K562 (cell line): ENCODE measurements around the gene MOCOS. TPM values are rescaled to one million over a fixed set of nuclear protein-coding genes. Genes with fewer than 3 reads are reported as not detected.

ENCODE experiments used
- CBFA2T2 ChIP-seq: fragments of 450-650 bp; conservative IDR thresholded peaks from 2 replicates; pipeline ENCODE4 v1.6.1; 2017; ENCODE audit warnings: mild to moderate bottlenecking
- L3MBTL2 ChIP-seq: fragments of 450-650 bp; IDR thresholded peaks from 2 replicates; pipeline ENCODE4 v1.6.1; 2016; ENCODE audit warnings: mild to moderate bottlenecking, moderate library complexity
- RBBP5 ChIP-seq: fragments of 200-600 bp; sonication (generic); IDR thresholded peaks from 2 replicates; pipeline ENCODE4 v1.6.1; 2012; ENCODE audit warnings: borderline replicate concordance, mild to moderate bottlenecking, low read length, control low read depth, inconsistent platforms; ENCODE audit not compliant: insufficient read depth, poor library complexity, severe bottlenecking
- RBM39 ChIP-seq: fragments of 200-400 bp; formaldehyde crosslinking; optimal IDR thresholded peaks from 2 replicates; pipeline ENCODE3; 2018; ENCODE audit warnings: low read depth, low read length
- RCOR1 ChIP-seq, 2 experiments: IDR thresholded peaks; 2 replicates each; pipeline ENCODE4 v1.6.1; 2012; ENCODE audit warnings: low read depth in 2 of 2, low read length in 2 of 2, borderline replicate concordance in 1 of 2, improper control_type of control experiment in 1 of 2
- RERE ChIP-seq: sonication (generic); formaldehyde crosslinking; IDR thresholded peaks from 2 replicates; pipeline ENCODE4 v1.8.0; 2023; ENCODE audit warnings: missing genetic modification reagents, mild to moderate bottlenecking, borderline replicate concordance
- SMARCE1 ChIP-seq: fragments of 450-650 bp; IDR thresholded peaks from 2 replicates; pipeline ENCODE4 v1.7.1; 2016; ENCODE audit warnings: mild to moderate bottlenecking
- SNIP1 ChIP-seq: fragments of 450-650 bp; IDR thresholded peaks from 2 replicates; pipeline ENCODE4 v1.7.1; 2017; ENCODE audit warnings: low read depth, mild to moderate bottlenecking
- TCF3 ChIP-seq: sonication (generic); formaldehyde crosslinking; IDR thresholded peaks from 2 replicates; pipeline ENCODE4 v1.4.0; 2020; ENCODE audit warnings: mild to moderate bottlenecking, missing genetic modification reagents
- UBTF ChIP-seq, 2 experiments: IDR thresholded peaks; 2 replicates each; pipeline ENCODE4 v1.6.1; 2012; ENCODE audit warnings: improper control_type of control experiment in 2 of 2, low read depth in 2 of 2, low read length in 2 of 2, borderline replicate concordance in 1 of 2
- USF1 ChIP-seq: sonication (generic); formaldehyde crosslinking; IDR thresholded peaks from 2 replicates; pipeline ENCODE4 v1.9.0; 2022; ENCODE audit warnings: mild to moderate bottlenecking, missing genetic modification reagents
- XRCC3 ChIP-seq: fragments of 450-650 bp; IDR thresholded peaks from 2 replicates; pipeline ENCODE4 v1.6.1; 2017; ENCODE audit warnings: mild to moderate bottlenecking, moderate library complexity
- polyA plus RNA-seq, 8 experiments: library from polyadenylated mRNA; depleted of rRNA in 4 of 8; stranded (reverse) in 5 of 8; unstranded in 3 of 8; fragments of >200 nt; fragmentation: Nextera tagmentation in 2 of 8; fragmentation: Illumina TruSeq in 1 of 8; extraction: Ambion mirVana in 2 of 8; extraction: Trizol in 1 of 8; gene quantifications; 2 replicates each; pipeline versions ENCODE4 v1.2.1 to v1.2.3, GENCODE V29; 2011 to 2014; ENCODE audit warnings: inconsistent platforms in 1 of 8, missing spikeins in 1 of 8
- total RNA-seq, 7 experiments: library from RNA; depleted of rRNA in 6 of 7; stranded (reverse); fragments of >200 nt in 6 of 7; fragmentation: Illumina TruSeq in 2 of 7; extraction: Trizol in 2 of 7; gene quantifications; 2 replicates each; pipeline versions ENCODE4 v1.2.1 to v1.2.3, GENCODE V29; 2011 to 2021; ENCODE audit warnings: low replicate concordance in 1 of 7
- TF ChIP-seq, protein P1 (sequence below): sonication (generic); formaldehyde crosslinking; IDR thresholded peaks from 2 replicates; pipeline ENCODE4 v1.9.0; 2022; ENCODE audit warnings: mild to moderate bottlenecking, missing genetic modification reagents
- TF ChIP-seq, protein P2 (sequence below): IDR thresholded peaks from 2 replicates; pipeline ENCODE4 v1.6.1; 2014; ENCODE audit warnings: antibody characterized with exemption

Gene MOCOS
- total and polyA plus RNA-seq, 9 of the 15 experiments (the other 6 are each of a cell fraction or from before 2014, with no cell fraction given) = 4.5 to 12.4 (median 9.1) TPM

DNA sequence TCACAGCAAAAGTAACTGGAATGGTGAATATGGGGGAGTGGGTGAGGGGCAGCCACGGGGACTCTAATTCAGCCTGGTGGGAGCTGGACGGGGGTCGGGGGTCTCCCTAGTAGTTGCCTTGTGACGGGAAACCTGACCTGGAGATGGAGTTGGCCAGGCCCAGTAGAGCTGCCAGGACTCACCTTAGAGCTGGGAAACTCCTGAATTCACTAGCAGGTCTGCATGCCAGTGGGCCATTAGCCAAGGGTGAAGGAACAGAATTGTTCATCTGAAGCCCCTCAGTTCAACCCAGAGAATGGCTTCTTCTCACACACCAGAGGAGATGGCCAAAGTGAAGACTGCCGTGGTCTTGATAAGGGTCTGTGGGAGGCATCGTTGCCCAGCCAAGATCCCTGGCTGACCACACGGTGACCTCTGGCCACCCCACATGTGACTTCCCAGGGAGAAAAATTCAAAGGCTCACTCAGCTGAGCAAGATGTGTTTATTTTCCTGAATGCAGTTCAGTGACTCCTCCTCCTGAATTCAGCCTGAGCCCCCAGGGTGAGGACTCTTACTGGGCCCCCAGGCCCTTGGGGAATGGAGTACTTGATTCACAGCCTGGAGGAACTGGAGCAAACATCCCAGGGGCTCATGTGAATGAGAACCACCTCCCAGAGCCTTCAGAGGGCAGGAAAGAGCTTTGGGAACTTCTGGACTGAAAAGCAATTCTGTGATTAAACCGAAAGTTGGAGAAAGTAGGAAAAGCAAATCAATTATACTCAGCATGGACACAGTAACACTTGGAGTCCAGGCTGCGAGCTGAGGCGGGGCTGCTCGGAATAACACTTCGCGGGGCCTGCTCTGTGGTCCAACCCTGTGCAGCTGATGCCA is 25.2 kb downstream of the MOCOS start (continued):
- TF ChIP-seq TCF3 (CRISPR knock-in tag) (peak; percentile 65), SMARCE1 (no peak), SNIP1 (no peak), XRCC3 (no peak), CBFA2T2 (peak; percentile 45; the same call in 1 of the 2 replicates), RERE (CRISPR knock-in tag) (no peak), RBM39 (no peak), L3MBTL2 (0 out of 2 replicates have a peak, but pooled peaks have one; percentile 16), RCOR1 (IDR thresholded peaks at IDR 0.05; ENCODE audit: borderline replicate concordance in 1 of 2, low read depth in 2 of 2, low read length in 2 of 2) (0 out of 4 replicates have a peak, but pooled peaks of 1 of the 2 experiments have one; percentile 12), USF1 (CRISPR knock-in tag) (peak; percentile 74), UBTF (IDR thresholded peaks at IDR 0.05; ENCODE audit: borderline replicate concordance in 1 of 2, low read depth in 2 of 2, low read length in 2 of 2) (no peak), RBBP5 (peak; percentile 35)
- TF ChIP-seq, protein P1, sequence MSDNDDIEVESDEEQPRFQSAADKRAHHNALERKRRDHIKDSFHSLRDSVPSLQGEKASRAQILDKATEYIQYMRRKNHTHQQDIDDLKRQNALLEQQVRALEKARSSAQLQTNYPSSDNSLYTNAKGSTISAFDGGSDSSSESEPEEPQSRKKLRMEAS (CRISPR knock-in tag) = no peak
- TF ChIP-seq, protein P2, sequence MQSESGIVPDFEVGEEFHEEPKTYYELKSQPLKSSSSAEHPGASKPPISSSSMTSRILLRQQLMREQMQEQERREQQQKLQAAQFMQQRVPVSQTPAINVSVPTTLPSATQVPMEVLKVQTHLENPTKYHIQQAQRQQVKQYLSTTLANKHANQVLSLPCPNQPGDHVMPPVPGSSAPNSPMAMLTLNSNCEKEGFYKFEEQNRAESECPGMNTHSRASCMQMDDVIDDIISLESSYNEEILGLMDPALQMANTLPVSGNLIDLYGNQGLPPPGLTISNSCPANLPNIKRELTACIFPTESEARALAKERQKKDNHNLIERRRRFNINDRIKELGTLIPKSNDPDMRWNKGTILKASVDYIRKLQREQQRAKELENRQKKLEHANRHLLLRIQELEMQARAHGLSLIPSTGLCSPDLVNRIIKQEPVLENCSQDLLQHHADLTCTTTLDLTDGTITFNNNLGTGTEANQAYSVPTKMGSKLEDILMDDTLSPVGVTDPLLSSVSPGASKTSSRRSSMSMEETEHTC = 0 out of 2 replicates have a peak, but pooled peaks have one; percentile 15
- TF ChIP-seq, all 486 proteins: peak for 15
